K562 (cell line): ENCODE measurements around the gene SLC49A4. TPM values are rescaled to one million over a fixed set of nuclear protein-coding genes. Genes with fewer than 3 reads are reported as not detected.

Source experiments
- ATAC-seq: fragments of 200-7000 bp; cut with Tn5 transposase; 3 replicates; pipeline ENCODE4 v1.9.1; 2020; ENCODE audit warnings: moderate library complexity
- BruUV-seq: library from RNA; stranded (reverse); fragments of 400-500 nt; replicated peaks from 2 replicates; lab custom pipeline; 2021; lab: Mats Ljungman, UMichigan
- CTCF ChIA-PET: fragments of 300-600 bp; formaldehyde crosslinking; extraction: SDS; loops from one replicate; lab custom pipeline; 2021; ENCODE audit warnings: low intra/inter-chr PET ratio; lab: Yijun Ruan, JAX
- POLR2A ChIA-PET: fragments of 300-600, 350-650 bp; sonication (Branson Sonifier 250); formaldehyde crosslinking; extraction: SDS; loops from one replicate; lab custom pipeline; 2021; ENCODE audit warnings: antibody characterized with exemption, inconsistent platforms; lab: Yijun Ruan, JAX
- DNase-seq, 4 experiments: peaks; one replicate each; pipeline versions ENCODE4 v3.0.0 to v3.0.0-alpha.2; 2011 to 2018; ENCODE audit warnings: low spot score in 3 of 4, mixed read lengths in 3 of 4; ENCODE audit errors: extremely low read depth in 1 of 4
- FAIRE-seq: peaks from 2 replicates; lab custom pipeline; 2011; peaks lifted over from hg19 to GRCh38; lab: Jason Lieb, UNC
- H2AFZ ChIP-seq: 2 replicates; pipeline ENCODE4 v1.6.0; 2011; ENCODE audit warnings: low read depth, low read length, control low read depth, inconsistent platforms
- H3K27ac ChIP-seq: fragments of 200-600 bp; 3 replicates; pipeline ENCODE4 v1.8.0; 2011; ENCODE audit warnings: low read depth, mild to moderate bottlenecking, control low read depth, inconsistent platforms, low read length, moderate library complexity, mixed read lengths; ENCODE audit errors: extremely low read depth
- H3K27me3 ChIP-seq, 2 experiments: fragments of 300-600 bp in 1 of 2; 2 replicates in 1 of 2; 3 replicates in 1 of 2; pipeline versions ENCODE4 v1.6.0 to v1.8.0; 2011; ENCODE audit warnings: inconsistent platforms in 2 of 2, low read length in 2 of 2, mild to moderate bottlenecking in 1 of 2, mixed read lengths in 1 of 2, moderate library complexity in 1 of 2; ENCODE audit not compliant: control insufficient read depth in 2 of 2, insufficient read depth in 2 of 2
- H3K36me3 ChIP-seq: fragments of 300-600 bp; 3 replicates; pipeline ENCODE4 v1.8.0; 2011; ENCODE audit warnings: mild to moderate bottlenecking, low read length, inconsistent platforms; ENCODE audit not compliant: control insufficient read depth, insufficient read depth
- H3K4me1 ChIP-seq, 2 experiments: fragments of 200-600 bp in 1 of 2; replicated peaks in 1 of 2; 2 replicates in 1 of 2; 3 replicates in 1 of 2; pipeline versions ENCODE4 v1.5.1 to v1.8.0; 2011; ENCODE audit warnings: inconsistent platforms in 2 of 2, low read length in 2 of 2, mild to moderate bottlenecking in 1 of 2, mixed read lengths in 1 of 2, moderate library complexity in 1 of 2; ENCODE audit not compliant: control insufficient read depth in 2 of 2, insufficient read depth in 2 of 2
- H3K4me2 ChIP-seq: 2 replicates; pipeline ENCODE4 v1.6.1; 2011; ENCODE audit warnings: low read length, control low read depth, inconsistent platforms, mixed read lengths; ENCODE audit not compliant: insufficient read depth
- H3K4me3 ChIP-seq: fragments of 200-600 bp; sonication (generic), shearing (Covaris generic); 2 replicates; pipeline ENCODE4 v1.5.1; 2016; ENCODE audit warnings: control low read depth, inconsistent platforms
- H3K79me2 ChIP-seq: fragments of 200-600 bp; 3 replicates; pipeline ENCODE4 v1.8.0; 2011; ENCODE audit warnings: low read length, inconsistent platforms; ENCODE audit not compliant: control insufficient read depth, insufficient read depth
- H3K9ac ChIP-seq, 2 experiments: 2 replicates each; pipeline versions ENCODE4 v1.6.0 to v1.6.1; 2011; ENCODE audit warnings: low read depth in 2 of 2, low read length in 2 of 2, control low read depth in 1 of 2, inconsistent platforms in 1 of 2, mild to moderate bottlenecking in 1 of 2, mixed read lengths in 1 of 2; ENCODE audit not compliant: insufficient read depth in 1 of 2
- H3K9me1 ChIP-seq: one replicate; pipeline ENCODE4 v1.6.0; 2011; ENCODE audit warnings: inconsistent platforms, mild to moderate bottlenecking, low read length, moderate library complexity; ENCODE audit not compliant: control insufficient read depth, insufficient read depth
- H3K9me3 ChIP-seq: replicated peaks from 2 replicates; pipeline ENCODE4 v1.5.1; 2011; ENCODE audit warnings: low read depth, low read length, inconsistent platforms; ENCODE audit not compliant: control insufficient read depth, insufficient read depth
- H4K20me1 ChIP-seq: replicated peaks from 2 replicates; pipeline ENCODE4 v1.6.1; 2011; ENCODE audit warnings: low read length, inconsistent platforms, mixed read lengths; ENCODE audit not compliant: control insufficient read depth, insufficient read depth
- TBP ChIP-seq: optimal IDR thresholded peaks from 2 replicates; pipeline ENCODE3; 2011; ENCODE audit warnings: low read depth, low read length, improper control_type of control experiment
- ZNF175 ChIP-seq: fragments of 200-800 bp; sonication (Bioruptor generic); IDR thresholded peaks from 2 replicates; pipeline ENCODE4 v1.6.1; 2016; ENCODE audit warnings: low read depth, mild to moderate bottlenecking, missing genetic modification characterization, missing compliant biosample characterization
- WGBS: fragments of 100-300 bp; shearing (Covaris generic); methylation state at CpG from one replicate; pipeline ENCODE4 v1.1.6; 2016; ENCODE audit warnings: low coverage, mixed read lengths; ENCODE audit not compliant: insufficient coverage; ENCODE audit errors: missing lambda C conversion rate; 5-methylcytosine and 5-hydroxymethylcytosine counted together
- in situ Hi-C: fragments of 300-500 bp; cut with MboI; formaldehyde crosslinking; loops from 4 replicates; pipeline ENCODE4 v1.15.0; 2018; ENCODE audit warnings: inconsistent platforms, mixed read lengths
- intact Hi-C: fragments of 100-400 bp; cut with micrococcal nuclease; formaldehyde crosslinking; loops from 2 replicates; pipeline ENCODE4 v1.14.2; 2022
- polyA plus RNA-seq, 8 experiments: library from polyadenylated mRNA; depleted of rRNA in 4 of 8; stranded (reverse) in 5 of 8; unstranded in 3 of 8; fragments of >200 nt; fragmentation: Nextera tagmentation in 2 of 8; fragmentation: Illumina TruSeq in 1 of 8; extraction: Ambion mirVana in 2 of 8; extraction: Trizol in 1 of 8; gene quantifications; 2 replicates each; pipeline versions ENCODE4 v1.2.1 to v1.2.3, GENCODE V29; 2011 to 2014; ENCODE audit warnings: inconsistent platforms in 1 of 8, missing spikeins in 1 of 8
- total RNA-seq, 7 experiments: library from RNA; depleted of rRNA in 6 of 7; stranded (reverse); fragments of >200 nt in 6 of 7; fragmentation: Illumina TruSeq in 2 of 7; extraction: Trizol in 2 of 7; gene quantifications; 2 replicates each; pipeline versions ENCODE4 v1.2.1 to v1.2.3, GENCODE V29; 2011 to 2021; ENCODE audit warnings: low replicate concordance in 1 of 7

Gene SLC49A4
- total and polyA plus RNA-seq, 9 of the 15 experiments (the other 6 are each of a cell fraction or from before 2014, with no cell fraction given) = 0.15 to 1.3 (median 0.83) TPM

DNA sequence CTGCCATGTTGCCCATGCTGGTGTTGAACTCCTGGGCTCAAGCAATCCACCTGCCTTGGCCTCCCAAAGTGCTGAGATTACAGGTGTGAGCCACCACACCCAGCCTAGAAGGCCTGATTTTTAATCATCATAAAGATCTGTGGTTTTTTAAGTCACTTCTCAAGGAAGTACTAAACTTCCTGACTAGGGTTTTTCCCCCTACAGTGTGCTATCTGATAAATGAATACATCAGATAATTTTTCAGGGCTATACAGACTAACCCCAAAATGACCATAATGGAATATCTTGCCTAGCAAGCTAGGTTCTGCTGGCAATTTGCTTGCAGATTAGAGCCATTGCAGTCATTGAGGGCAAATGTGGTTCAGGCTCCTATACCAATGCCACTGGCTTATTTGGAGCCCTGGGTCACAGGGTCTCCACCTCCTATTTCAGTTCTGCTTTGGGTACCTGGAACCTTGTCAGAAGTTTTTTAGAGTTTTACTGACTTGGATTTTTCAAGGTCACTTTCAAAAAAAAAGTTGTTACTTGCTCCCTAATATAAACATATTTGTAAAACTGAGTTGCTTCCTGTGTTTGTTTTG, 80.8 kb downstream of the SLC49A4 start:
- ATAC-seq = no peak
- BruUV-seq = no TSS peak

DNA sequence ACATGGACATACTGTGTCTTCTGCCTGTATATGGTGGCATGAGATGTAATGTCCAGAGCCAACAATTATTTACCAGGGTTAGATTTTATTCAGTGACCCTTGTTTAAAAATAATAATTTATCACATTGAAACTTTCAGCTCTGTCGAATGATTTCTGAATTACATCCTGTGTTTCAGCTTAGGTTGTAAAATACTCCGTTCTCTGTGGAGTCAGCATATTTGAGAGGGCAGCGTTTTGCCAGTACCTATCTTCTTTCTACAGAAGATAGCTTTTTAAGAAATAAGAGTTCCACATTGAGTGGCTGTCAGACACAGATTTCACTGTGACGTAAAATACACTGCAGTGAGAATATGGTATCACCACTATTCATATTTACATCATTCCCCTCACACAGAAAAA, 85.3 kb downstream of the SLC49A4 start:
- intact Hi-C loops = no loop called here
- no peaks in the 10 kb centered on the region for H3K9me3 ChIP-seq
- no peaks in the 10 kb centered on the region for H3K9me1 ChIP-seq
- no peak overlapping the region for H3K4me3 ChIP-seq
- no peak overlapping the region for H3K9ac ChIP-seq
- DNase-seq (no peak), FAIRE-seq (no peak)
- in situ Hi-C loops = no loop called here
- WGBS = 26% methylated on average over 4 of the region's 4 CpGs
- no peak overlapping the region for H3K4me2 ChIP-seq
- no peaks in the 10 kb centered on the region for H3K79me2 ChIP-seq
- POLR2A ChIA-PET = no interaction called here
- BruUV-seq = no TSS peak
- H3K27me3 ChIP-seq = peaks cover 0 to 6% of the 10 kb centered on the region in 2 experiments; a peak in 1 of 5 replicates
- no peak for TF ChIP-seq ZNF175
- TF ChIP-seq, all 486 proteins: peak for 0
- no peaks in the 10 kb centered on the region for H4K20me1 ChIP-seq
- no peaks in the 10 kb centered on the region; the same call in 2 of the 3 replicates for H3K36me3 ChIP-seq
- H3K4me1 ChIP-seq = no peaks in the 10 kb centered on the region
- CTCF ChIA-PET = no interaction called here
- no peak for ATAC-seq
- H2AFZ ChIP-seq = no peak overlapping the region
- no peak overlapping the region for H3K27ac ChIP-seq

More for the DNA sequence above, 80.8 kb downstream of the SLC49A4 start:
- ChIA-PET POLR2A (interaction anchor here (1.3 kb wide), 1 partner anchor 8 kb away, joined by 3 read pairs; no protein-coding TSS in a partner anchor), CTCF (no interaction called here)
- Histone ChIP-seq H3K9me3 (no peaks in the 10 kb centered on the region), H3K27ac (no peak overlapping the region), H4K20me1 (no peaks in the 10 kb centered on the region), H2AFZ (no peak overlapping the region), H3K4me3 (no peak overlapping the region), H3K9me1 (no peaks in the 10 kb centered on the region), H3K36me3 (no peaks in the 10 kb centered on the region; the same call in 2 of the 3 replicates), H3K4me2 (no peak overlapping the region), H3K9ac (no peak overlapping the region), H3K4me1 (no peaks in the 10 kb centered on the region), H3K27me3 (no peaks in the 10 kb centered on the region), H3K79me2 (no peaks in the 10 kb centered on the region)
- in situ Hi-C loops (no loop called here), intact Hi-C loops (no loop called here)
- TF ChIP-seq TBP = no peak
- DNase-seq (no peak), FAIRE-seq (no peak)
